ENCODE data around the gene PLXNA3.

Gene PLXNA3

GRCh38 chrX:154458116-154458953, at the start of gene PLXNA3:
Gene PLXNA3, plus strand, starts transcription at chrX:154458281. Its CDS starts 1,903 bp downstream, at chrX:154460184.
- intact Hi-C loops (cut with DNase I), result no loop called here
- DNase-seq, result peak in 32 of 42 donors; percentile 40 to 79 (median 61)

- intact Hi-C loops (cut with DNase I), result no loop called here
- no peak for DNase-seq
Measured at GRCh38 chrX:154408659-154409221, 49.3 kb upstream of the PLXNA3 start.

GRCh38 chrX:154409222-154409871, 48.7 kb upstream of the PLXNA3 start, which contains the start of gene DNASE1L1:
Gene DNASE1L1, minus strand, starts transcription at chrX:154409254. Its CDS starts 3,686 bp downstream, at chrX:154405568.
- DNase-seq, result peak in 32 of 42 donors; percentile 14 to 66 (median 37)
- intact Hi-C loops (cut with DNase I), result no loop called here

- intact Hi-C loops (cut with DNase I), result no loop called here
- DNase-seq, result peak; percentile 12 to 83 (median 61)
Measured at GRCh38 chrX:154411981-154412340, 46.1 kb upstream of the PLXNA3 start.

GRCh38 chrX:154412468-154412867, 45.6 kb upstream of the PLXNA3 start:
- intact Hi-C loops (cut with DNase I), result no loop called here
- DNase-seq, result no peak

GRCh38 chrX:154413142-154413541, 44.9 kb upstream of the PLXNA3 start:
- intact Hi-C loops (cut with DNase I), result no loop called here
- no peak for DNase-seq

GRCh38 chrX:154417157-154417556, 40.9 kb upstream of the PLXNA3 start:
- no peak for DNase-seq
- intact Hi-C loops (cut with DNase I), result no loop called here

GRCh38 chrX:154419189-154419588, 38.9 kb upstream of the PLXNA3 start:
- no peak for DNase-seq
- intact Hi-C loops (cut with DNase I), result no loop called here

- DNase-seq, result no peak
- intact Hi-C loops (cut with DNase I), result no loop called here
Measured at GRCh38 chrX:154419688-154420401, 38.2 kb upstream of the PLXNA3 start.

- intact Hi-C loops (cut with DNase I), result no loop called here
- DNase-seq, result no peak
Measured at GRCh38 chrX:154420402-154420756, 37.7 kb upstream of the PLXNA3 start.

GRCh38 chrX:154426916-154427770, 30.9 kb upstream of the PLXNA3 start:
- DNase-seq, result no peak
- intact Hi-C loops (cut with DNase I), result no loop called here

- intact Hi-C loops (cut with DNase I), result no loop called here
- DNase-seq, result peak; percentile 83 to 96 (median 92)
Measured at GRCh38 chrX:154428176-154429171, 29.6 kb upstream of the PLXNA3 start, which contains the start of gene ATP6AP1. Gene ATP6AP1, plus strand, starts transcription at chrX:154428677. Its CDS starts 16 bp downstream, at chrX:154428693.

GRCh38 chrX:154429711-154430110, 28.4 kb upstream of the PLXNA3 start:
- no peak for DNase-seq
- intact Hi-C loops (cut with DNase I), result no loop called here

GRCh38 chrX:154430479-154430878, 27.6 kb upstream of the PLXNA3 start:
- DNase-seq, result no peak
- intact Hi-C loops (cut with DNase I), result no loop called here

GRCh38 chrX:154430916-154431315, 27.2 kb upstream of the PLXNA3 start:
- intact Hi-C loops (cut with DNase I), result no loop called here
- DNase-seq, result no peak

GRCh38 chrX:154431341-154431740, 26.7 kb upstream of the PLXNA3 start:
- DNase-seq, result peak in 6 of 42 donors; percentile 8 to 50 (median 23)
- intact Hi-C loops (cut with DNase I), result no loop called here

- intact Hi-C loops (cut with DNase I), result no loop called here
- DNase-seq, result no peak
Measured at GRCh38 chrX:154432210-154432609, 25.9 kb upstream of the PLXNA3 start.
